Common myeloid progenitor, CD34-positive (primary cell): Measurements from ENCODE around the gene NAPA.

Experiments used
- CTCF ChIA-PET: fragments of 350-600 bp; sonication (Branson Sonifier 250); formaldehyde crosslinking; loops from one replicate; lab custom pipeline; 2021; ENCODE audit warnings: antibody characterized with exemption; lab: Charles Lee
- POLR2A ChIA-PET: fragments of 350-600 bp; sonication (Branson Sonifier 250); formaldehyde crosslinking; loops from one replicate; lab custom pipeline; 2021; ENCODE audit warnings: antibody characterized with exemption; lab: Charles Lee
- DNase-seq, 3 donors: peaks; one replicate each; pipeline versions ENCODE4 v3.0.0 to v3.0.0-alpha.2; 2013
- H3K27ac ChIP-seq, 2 experiments: 1 replicate in 1 of 2; 2 replicates in 1 of 2; pipeline ENCODE4 v1.7.0; 2013; ENCODE audit warnings: inconsistent platforms in 2 of 2, low read length in 2 of 2, mild to moderate bottlenecking in 2 of 2, low read depth in 1 of 2, moderate library complexity in 1 of 2; ENCODE audit not compliant: severe bottlenecking in 2 of 2, insufficient read depth in 1 of 2, poor library complexity in 1 of 2
- H3K27me3 ChIP-seq, 5 experiments: replicated peaks in 2 of 5; 1 replicate in 3 of 5; 2 replicates in 2 of 5; pipeline versions ENCODE4 v1.6.1 to v1.7.0; 2013; ENCODE audit warnings: low read length in 4 of 5, mild to moderate bottlenecking in 2 of 5, moderate library complexity in 2 of 5, inconsistent platforms in 1 of 5; ENCODE audit not compliant: insufficient read depth in 5 of 5, control insufficient read depth in 4 of 5
- H3K36me3 ChIP-seq, 4 experiments: 1 replicate in 2 of 4; 2 replicates in 2 of 4; pipeline versions ENCODE4 v1.6.1 to v1.7.0; 2013; ENCODE audit warnings: low read length in 3 of 4, control low read depth in 1 of 4, mild to moderate bottlenecking in 1 of 4; ENCODE audit not compliant: control insufficient read depth in 4 of 4, insufficient read depth in 4 of 4
- H3K4me1 ChIP-seq, 4 experiments: 1 replicate in 3 of 4; 2 replicates in 1 of 4; pipeline versions ENCODE4 v1.6.1 to v1.7.1; 2013; ENCODE audit warnings: low read length in 3 of 4, mild to moderate bottlenecking in 3 of 4, control low read depth in 1 of 4, inconsistent platforms in 1 of 4, moderate library complexity in 1 of 4; ENCODE audit not compliant: control insufficient read depth in 4 of 4, insufficient read depth in 4 of 4; ENCODE audit errors: control extremely low read depth in 1 of 4
- H3K4me3 ChIP-seq, 7 experiments: 1 replicate in 4 of 7; 2 replicates in 3 of 7; pipeline versions ENCODE4 v1.5.1 to v1.7.0; 2013; ENCODE audit warnings: mild to moderate bottlenecking in 7 of 7, low read length in 6 of 7, moderate library complexity in 6 of 7, inconsistent platforms in 2 of 7, low read depth in 2 of 7, control low read depth in 1 of 7; ENCODE audit not compliant: insufficient read depth in 4 of 7, control insufficient read depth in 1 of 7; ENCODE audit errors: extremely low read depth in 1 of 7
- H3K9me3 ChIP-seq, 5 experiments: 1 replicate in 4 of 5; 2 replicates in 1 of 5; pipeline versions ENCODE4 v1.6.1 to v1.7.1; 2013; ENCODE audit warnings: low read length in 4 of 5, mild to moderate bottlenecking in 2 of 5, inconsistent platforms in 1 of 5, low read depth in 1 of 5, moderate library complexity in 1 of 5; ENCODE audit not compliant: control insufficient read depth in 4 of 5, insufficient read depth in 2 of 5; ENCODE audit errors: control extremely low read depth in 1 of 5
- WGBS: methylation state at CpG from one replicate; pipeline ENCODE4 v1.1.5; 2013; ENCODE audit not compliant: insufficient coverage; 5-methylcytosine and 5-hydroxymethylcytosine counted together

Gene NAPA

DNA sequence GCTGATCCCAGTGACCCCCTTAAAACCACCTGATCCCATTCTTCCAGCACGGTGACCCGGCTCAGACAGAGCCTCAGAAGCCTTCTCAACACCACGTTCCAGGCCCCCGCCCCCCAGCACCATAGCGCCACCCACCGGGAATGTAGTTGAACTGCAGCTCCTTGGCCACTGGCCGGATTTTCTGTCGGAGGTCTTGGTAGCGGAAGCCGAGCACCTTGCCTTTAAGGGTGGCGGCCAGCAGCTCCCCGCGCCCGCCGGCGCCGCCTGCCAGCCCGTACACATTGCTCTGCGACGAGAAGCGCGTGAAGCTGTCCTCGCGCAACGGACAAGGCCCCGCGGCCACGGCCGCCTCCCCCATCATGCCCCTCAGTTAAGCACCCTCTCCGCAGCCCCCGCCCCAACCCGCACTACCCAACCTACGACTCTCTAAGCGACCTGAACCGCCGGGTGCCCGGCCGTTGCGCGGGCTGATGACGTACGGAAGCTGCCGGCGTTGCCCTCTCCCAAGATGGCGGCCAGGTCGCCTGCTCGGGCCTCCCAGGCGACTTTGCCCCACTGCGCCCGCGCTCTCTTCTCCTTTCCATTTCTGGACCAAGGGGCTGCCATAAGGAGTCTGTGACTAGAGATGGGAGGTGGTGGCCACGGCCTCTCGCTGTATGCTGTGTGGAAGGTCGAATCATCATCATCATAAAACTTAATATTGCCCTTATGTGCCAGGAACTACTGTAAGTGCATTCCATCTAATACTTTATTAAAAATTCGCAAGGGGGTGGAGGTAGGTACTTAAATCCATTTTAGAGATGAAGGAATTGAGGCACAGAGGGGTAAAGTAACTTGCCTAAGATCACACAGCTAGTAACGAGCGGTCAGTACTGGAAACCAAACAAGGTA lies 30.8 kb downstream of the NAPA start, which contains the start of gene KPTN:
KPTN (minus strand) TSS at position 420 of the 891 bp plus-strand sequence; CDS start at position 361, 59 bp downstream.
- CTCF ChIA-PET: interaction anchor here (0.7 to 2.6 kb wide), 16 partner anchors 8 to 259 kb away, joined by 3 to 12 read pairs (median 4); partner anchors contain the start of gene NAPA
- POLR2A ChIA-PET: interaction anchor here (0.6 to 1.3 kb wide), 5 partner anchors 12 to 1143 kb away, joined by 3 to 5 read pairs (median 3); partner anchors contain the start of gene NAPA
- under 1% methylated on average over 46 of the region's 57 CpGs for WGBS

DNA sequence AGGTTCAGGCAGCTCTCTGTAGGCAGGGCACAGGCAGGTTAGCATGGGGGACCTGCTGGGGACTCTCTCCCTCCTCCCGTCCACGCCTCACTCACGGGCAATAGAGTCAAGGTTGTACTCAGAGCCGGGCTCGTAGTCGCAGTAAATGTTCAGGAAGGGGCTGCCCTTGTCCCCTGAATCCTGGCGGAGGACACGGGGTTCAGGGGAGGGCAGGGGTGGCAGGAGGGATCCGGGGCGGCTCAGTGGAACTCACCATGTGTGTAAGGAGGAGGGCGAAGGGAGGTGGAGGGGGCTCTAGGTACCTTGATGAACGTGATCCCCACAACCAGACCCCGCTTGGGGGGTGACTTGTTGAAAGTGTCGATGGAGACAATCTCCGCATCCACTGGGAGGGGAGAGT lies 31.7 kb downstream of the NAPA start:
- ChIA-PET CTCF (interaction anchor here (0.7 to 2.6 kb wide), 10 partner anchors 10 to 221 kb away, joined by 3 to 12 read pairs (median 5); no protein-coding TSS in a partner anchor), POLR2A (interaction anchor here (0.8 to 1.3 kb wide), 2 partner anchors 32 to 63 kb away, joined by 3 to 5 read pairs; partner anchors contain the start of gene NAPA)
- Histone ChIP-seq H3K4me3 (peak overlapping the region in 5 of 7 experiments; percentile 71 to 95 (median 82)), H3K27ac (no peak overlapping the region), H3K4me1 (peaks cover 11 to 47% (median 45%) of the 10 kb centered on the region in 4 experiments), H3K36me3 (peaks cover 0 to 8% (median 0%) of the 10 kb centered on the region in 4 experiments), H3K9me3 (no peaks in the 10 kb centered on the region), H3K27me3 (no peaks in the 10 kb centered on the region)
- WGBS: 100% methylated on average over 7 of the region's 15 CpGs
- no peak for DNase-seq

More for the DNA sequence above, 30.8 kb downstream of the NAPA start, which contains the start of gene KPTN:
- Histone ChIP-seq H3K4me3 (peak within 1 kb of the TSS; percentile 71 to 95 (median 82)), H3K27ac (peak within 1 kb of the TSS; percentile 72 to 91), H3K36me3 (peaks cover 0 to 12% (median 1%) of the 10 kb centered on the region in 4 experiments), H3K9me3 (no peaks in the 10 kb centered on the region), H3K27me3 (no peaks in the 10 kb centered on the region), H3K4me1 (peaks cover 11 to 52% (median 51%) of the 10 kb centered on the region in 4 experiments)
- DNase-seq: peak; percentile 95 to 96 (median 96)

GRCh38 chr19:47481460-47482052 lies 33.3 kb downstream of the NAPA start:
- CTCF ChIA-PET: no interaction called here
- H3K4me3 ChIP-seq: no peak overlapping the region
- WGBS: 96% methylated on average over 4 of the region's 4 CpGs
- H3K27ac ChIP-seq: no peak overlapping the region
- no peaks in the 10 kb centered on the region for H3K9me3 ChIP-seq
- peaks cover 10 to 31% (median 29%) of the 10 kb centered on the region in 4 experiments for H3K4me1 ChIP-seq
- peaks cover 0 to 10% (median 2%) of the 10 kb centered on the region in 4 experiments for H3K36me3 ChIP-seq
- H3K27me3 ChIP-seq: no peaks in the 10 kb centered on the region
- POLR2A ChIA-PET: interaction anchor here (0.6 kb wide), 1 partner anchor 11 kb away, joined by 5 read pairs; no protein-coding TSS in a partner anchor
- DNase-seq: no peak

DNA sequence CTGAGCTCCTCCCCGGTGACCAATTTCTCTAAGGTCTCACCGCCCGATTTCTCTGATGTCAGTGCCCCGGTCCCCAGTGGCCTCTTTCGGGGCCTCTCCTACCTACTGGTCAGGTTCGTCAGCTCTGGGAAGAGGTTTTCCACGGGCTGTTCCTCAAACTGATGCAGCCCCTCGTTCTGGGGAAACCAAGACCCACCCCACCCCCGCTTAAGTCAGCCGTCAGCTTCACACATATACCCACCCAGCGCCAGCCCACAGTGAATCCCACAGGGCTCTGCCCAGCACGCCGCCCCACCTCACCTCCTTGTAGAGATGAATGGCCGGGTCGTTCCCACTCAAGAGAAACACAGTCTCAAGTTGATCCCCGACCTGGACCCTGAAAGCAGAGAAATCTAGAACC lies 34.2 kb downstream of the NAPA start:
- 97% methylated on average over 15 of the region's 16 CpGs for WGBS
- Histone ChIP-seq H3K36me3 (peaks cover 0 to 9% (median 2%) of the 10 kb centered on the region in 4 experiments), H3K27me3 (no peaks in the 10 kb centered on the region), H3K4me3 (no peak overlapping the region), H3K9me3 (no peaks in the 10 kb centered on the region), H3K27ac (no peak overlapping the region), H3K4me1 (peaks cover 7 to 22% (median 20%) of the 10 kb centered on the region in 4 experiments)
- POLR2A ChIA-PET: no interaction called here
- CTCF ChIA-PET: interaction anchor here (1.7 to 2.0 kb wide), 2 partner anchors 10 to 45 kb away, joined by 4 to 5 read pairs; no protein-coding TSS in a partner anchor
- DNase-seq: no peak

DNA sequence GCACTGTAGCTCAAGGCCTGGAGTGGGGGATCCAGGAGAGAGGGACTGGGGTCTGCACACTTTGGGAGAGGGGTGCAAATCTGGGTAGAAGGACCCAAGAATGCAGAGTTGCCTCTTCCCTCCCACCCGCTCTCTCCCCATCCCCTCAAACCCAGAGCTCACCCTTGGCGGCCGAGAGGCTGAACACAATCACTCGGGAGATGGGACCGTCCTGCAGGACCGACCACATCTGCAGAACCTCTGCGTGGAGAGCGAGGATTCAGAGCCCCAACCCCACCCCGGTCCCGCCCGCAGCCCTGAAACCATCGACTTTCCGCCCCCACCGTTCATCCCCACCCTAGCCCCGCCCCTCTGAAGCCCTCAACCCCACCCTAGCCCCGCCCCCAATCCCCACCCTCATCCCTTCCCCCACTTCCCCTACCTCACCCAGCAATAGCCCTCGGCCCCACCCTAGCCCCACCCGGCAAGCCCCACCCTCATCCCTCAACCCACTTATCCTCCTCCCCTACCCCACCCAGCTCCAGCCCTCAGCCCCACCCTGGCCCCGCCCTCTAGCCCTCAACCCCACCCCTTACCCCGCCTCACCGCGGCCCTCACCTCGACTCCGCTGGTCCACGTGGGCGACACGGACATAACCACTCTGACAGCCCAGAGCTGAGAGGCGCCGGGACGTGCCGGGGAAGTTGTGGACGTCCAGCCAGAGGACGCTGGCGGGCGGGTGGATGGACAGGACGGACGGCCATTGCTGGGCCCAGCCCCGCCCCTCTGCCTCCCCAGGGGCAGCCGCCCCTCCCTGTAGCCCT lies 35.0 kb downstream of the NAPA start:
- Histone ChIP-seq H3K9me3 (no peaks in the 10 kb centered on the region), H3K4me1 (peaks cover 1 to 14% (median 12%) of the 10 kb centered on the region in 4 experiments), H3K27me3 (no peaks in the 10 kb centered on the region), H3K27ac (no peak overlapping the region), H3K36me3 (peaks cover 0 to 4% (median 2%) of the 10 kb centered on the region in 4 experiments), H3K4me3 (no peak overlapping the region)
- 45% methylated on average over 24 of the region's 39 CpGs for WGBS
- ChIA-PET CTCF (interaction anchor here (1.7 to 2.0 kb wide), 2 partner anchors 11 to 45 kb away, joined by 4 to 5 read pairs; no protein-coding TSS in a partner anchor), POLR2A (no interaction called here)
- peak in 1 of 3 donors; percentile 32 for DNase-seq

- peaks cover 0 to 7% (median 6%) of the 10 kb centered on the region in 4 experiments for H3K4me1 ChIP-seq
- H3K4me3 ChIP-seq: no peak overlapping the region
- peaks cover 0 to 12% (median 0%) of the 10 kb centered on the region in 5 experiments for H3K27me3 ChIP-seq
- POLR2A ChIA-PET: no interaction called here
- WGBS: 89% methylated on average over 13 of the region's 17 CpGs
- CTCF ChIA-PET: interaction anchor here (1.0 kb wide), 1 partner anchor 12 kb away, joined by 4 read pairs; no protein-coding TSS in a partner anchor
- H3K9me3 ChIP-seq: no peaks in the 10 kb centered on the region
- no peak overlapping the region for H3K27ac ChIP-seq
- peaks cover 0 to 4% (median 2%) of the 10 kb centered on the region in 4 experiments for H3K36me3 ChIP-seq
- DNase-seq: no peak
Observed at GRCh38 chr19:47476438-47476972, 38.4 kb downstream of the NAPA start.
